ENCODE results near the gene CACNG4.

CACNG4 gene

GRCh38 chr17:66986659-66987058 lies 22.2 kb downstream of the CACNG4 start:
- TF ChIP-seq EZH2 (IDR thresholded peaks at IDR 0.05; ENCODE audit: borderline replicate concordance, low read depth, low read length, severe bottlenecking) = no peak
- TF ChIP-seq CTCF (IDR thresholded peaks at IDR 0.05; ENCODE audit: borderline replicate concordance, extremely low read depth, low read length, poor library complexity, severe bottlenecking) = no peak
- ATAC-seq (ENCODE audit: insufficient read depth, low read depth) (no peak), DNase-seq (no peak)
- Histone ChIP-seq H4K20me1 (ENCODE audit: insufficient read depth, low read length) (no peaks in the 10 kb centered on the region), H3K4me2 (ENCODE audit: insufficient read depth, low read length) (no peak overlapping the region), H3K27me3 (ENCODE audit: insufficient read depth, low read length, poor library complexity) (peaks cover 13% of the 10 kb centered on the region), H3K79me2 (ENCODE audit: insufficient read depth, low read length) (no peaks in the 10 kb centered on the region), H3K9ac (ENCODE audit: low read depth, low read length) (no peak overlapping the region), H3K4me3 (ENCODE audit: low read depth in 1 of 2, low read length in 2 of 2) (no peak overlapping the region), H2AFZ (ENCODE audit: low read depth, low read length) (no peak overlapping the region), H3K36me3 (ENCODE audit: insufficient read depth, low read length) (no peaks in the 10 kb centered on the region), H3K4me1 (ENCODE audit: insufficient read depth, low read length) (peaks cover 23% of the 10 kb centered on the region), H3K27ac (ENCODE audit: low read length) (no peak overlapping the region), H3K9me3 (ENCODE audit: insufficient read depth, low read length, severe bottlenecking) (no peaks in the 10 kb centered on the region)

- Histone ChIP-seq H4K20me1 (ENCODE audit: insufficient read depth, low read length) (peaks cover 3% of the 10 kb centered on the region; the same call in 1 of the 2 replicates), H3K36me3 (ENCODE audit: insufficient read depth, low read length) (no peaks in the 10 kb centered on the region), H3K9ac (ENCODE audit: low read depth, low read length) (no peak overlapping the region), H2AFZ (ENCODE audit: low read depth, low read length) (no peak overlapping the region), H3K4me1 (ENCODE audit: insufficient read depth, low read length) (peaks cover 23% of the 10 kb centered on the region), H3K27me3 (ENCODE audit: insufficient read depth, low read length, poor library complexity) (peaks cover 13% of the 10 kb centered on the region), H3K79me2 (ENCODE audit: insufficient read depth, low read length) (no peaks in the 10 kb centered on the region), H3K4me2 (ENCODE audit: insufficient read depth, low read length) (no peak overlapping the region), H3K4me3 (ENCODE audit: low read depth in 1 of 2, low read length in 2 of 2) (no peak overlapping the region), H3K9me3 (ENCODE audit: insufficient read depth, low read length, severe bottlenecking) (no peaks in the 10 kb centered on the region), H3K27ac (ENCODE audit: low read length) (no peak overlapping the region)
- TF ChIP-seq EZH2 (IDR thresholded peaks at IDR 0.05; ENCODE audit: borderline replicate concordance, low read depth, low read length, severe bottlenecking) (no peak), CTCF (IDR thresholded peaks at IDR 0.05; ENCODE audit: borderline replicate concordance, extremely low read depth, low read length, poor library complexity, severe bottlenecking) (no peak)
- no peak for DNase-seq
- ATAC-seq (ENCODE audit: insufficient read depth, low read depth) = no peak
These were observed 22.6 kb downstream of the CACNG4 start for GRCh38 chr17:66987059-66987616.

GRCh38 chr17:66988069-66988798 lies 23.7 kb downstream of the CACNG4 start:
- Histone ChIP-seq H3K36me3 (ENCODE audit: insufficient read depth, low read length) (no peaks in the 10 kb centered on the region), H3K4me1 (ENCODE audit: insufficient read depth, low read length) (peaks cover 23% of the 10 kb centered on the region), H3K27me3 (ENCODE audit: insufficient read depth, low read length, poor library complexity) (peaks cover 13% of the 10 kb centered on the region), H3K79me2 (ENCODE audit: insufficient read depth, low read length) (no peaks in the 10 kb centered on the region), H3K4me2 (ENCODE audit: insufficient read depth, low read length) (0 out of 2 replicates have a peak overlapping the region, but pooled peaks have one; percentile 25), H4K20me1 (ENCODE audit: insufficient read depth, low read length) (peaks cover 3% of the 10 kb centered on the region; the same call in 1 of the 2 replicates), H2AFZ (ENCODE audit: low read depth, low read length) (no peak overlapping the region), H3K27ac (ENCODE audit: low read length) (no peak overlapping the region), H3K9me3 (ENCODE audit: insufficient read depth, low read length, severe bottlenecking) (no peaks in the 10 kb centered on the region), H3K9ac (ENCODE audit: low read depth, low read length) (no peak overlapping the region), H3K4me3 (ENCODE audit: low read depth in 1 of 2, low read length in 2 of 2) (no peak overlapping the region)
- ATAC-seq (ENCODE audit: insufficient read depth, low read depth) = peak; percentile 86
- no peak for TF ChIP-seq EZH2 (IDR thresholded peaks at IDR 0.05; ENCODE audit: borderline replicate concordance, low read depth, low read length, severe bottlenecking)
- TF ChIP-seq CTCF (IDR thresholded peaks at IDR 0.05; ENCODE audit: borderline replicate concordance, extremely low read depth, low read length, poor library complexity, severe bottlenecking) = peak; percentile 53
- peak; percentile 74 for DNase-seq

All from DND-41 (cell line).